Neural progenitor cell (in vitro differentiated cells): ENCODE data around the gene MEF2D. TPM values are rescaled to one million over a fixed set of nuclear protein-coding genes. Genes with fewer than 3 reads are reported as not detected.
A peak's percentile ranks its signal among the peaks of the same experiment; 100 is the strongest.

ENCODE experiments used
- DNase-seq: peaks from one replicate; pipeline ENCODE4 v3.0.0-alpha.2; 2016; ENCODE audit warnings: low spot score
- H2AFZ ChIP-seq: fragments of 200-600 bp; sonication (generic); replicated peaks from 2 replicates; pipeline ENCODE4 v1.6.1; 2016; ENCODE audit warnings: antibody characterized with exemption
- H3F3A ChIP-seq: fragments of 200-600 bp; sonication (generic); 2 replicates; pipeline ENCODE4 v1.6.1; 2016; ENCODE audit warnings: antibody characterized with exemption, low read depth
- H3K27ac ChIP-seq: fragments of 200-600 bp; sonication (generic); 2 replicates; pipeline ENCODE4 v1.5.1; 2016; ENCODE audit warnings: mild to moderate bottlenecking
- H3K27me3 ChIP-seq: fragments of 200-600 bp; sonication (generic); 2 replicates; pipeline ENCODE4 v1.6.1; 2016; ENCODE audit warnings: mild to moderate bottlenecking, moderate library complexity
- H3K36me3 ChIP-seq: fragments of 200-600 bp; sonication (generic); 2 replicates; pipeline ENCODE4 v1.5.1; 2016
- H3K4me1 ChIP-seq: fragments of 200-600 bp; sonication (generic); 2 replicates; pipeline ENCODE4 v1.6.1; 2016; ENCODE audit warnings: mixed run types
- H3K4me2 ChIP-seq: fragments of 200-600 bp; sonication (generic); 2 replicates; pipeline ENCODE4 v1.6.1; 2016
- H3K4me3 ChIP-seq: fragments of 200-600 bp; sonication (generic); 2 replicates; pipeline ENCODE4 v1.5.1; 2016
- H3K79me2 ChIP-seq: fragments of 200-600 bp; sonication (generic); 2 replicates; pipeline ENCODE4 v1.6.1; 2016; ENCODE audit warnings: low read depth
- H3K9ac ChIP-seq: fragments of 200-600 bp; sonication (generic); 2 replicates; pipeline ENCODE4 v1.6.1; 2016
- H3K9me3 ChIP-seq: fragments of 200-600 bp; sonication (generic); 2 replicates; pipeline ENCODE4 v1.5.1; 2016; ENCODE audit warnings: low read depth
- H4K20me1 ChIP-seq: fragments of 200-600 bp; sonication (generic); 2 replicates; pipeline ENCODE4 v1.6.1; 2016; ENCODE audit warnings: low read depth
- H3K27ac Mint-ChIP-seq: 3 replicates; pipeline ENCODE4 v1.8.0; 2021; ENCODE audit warnings: mixed read lengths
- H3K27me3 Mint-ChIP-seq: 2 replicates; pipeline ENCODE4 v1.8.0; 2022; ENCODE audit warnings: low read depth, mild to moderate bottlenecking, inconsistent platforms, moderate library complexity, mixed read lengths; ENCODE audit not compliant: insufficient read depth
- H3K36me3 Mint-ChIP-seq: 3 replicates; pipeline ENCODE4 v1.8.0; 2021; ENCODE audit warnings: mixed read lengths
- H3K4me1 Mint-ChIP-seq: 3 replicates; pipeline ENCODE4 v1.8.0; 2021; ENCODE audit warnings: mixed read lengths
- H3K4me3 Mint-ChIP-seq: 3 replicates; pipeline ENCODE4 v1.8.0; 2021; ENCODE audit warnings: mild to moderate bottlenecking, moderate library complexity, mixed read lengths
- H3K9me3 Mint-ChIP-seq: 3 replicates; pipeline ENCODE4 v1.8.0; 2020; ENCODE audit warnings: mixed read lengths
- EZH2 ChIP-seq: fragments of 200-600 bp; sonication (generic); IDR thresholded peaks from 2 replicates; pipeline ENCODE4 v1.6.1; 2017; ENCODE audit warnings: antibody characterized with exemption, mild to moderate bottlenecking, moderate library complexity
- EZH2phosphoT487 ChIP-seq: fragments of 200-600 bp; sonication (generic); IDR thresholded peaks from 2 replicates; pipeline ENCODE4 v1.6.1; 2017; ENCODE audit warnings: antibody characterized with exemption
- microRNA counts: library from miRNA; unstranded; fragments of <30 nt; microRNA quantifications from one replicate; lab custom pipeline; 2016
- microRNA-seq: library from miRNA; unstranded; fragments of <30 nt; microRNA quantifications from one replicate; pipeline ENCODE4, GENCODE V29; 2016
- small RNA-seq: library from RNA; depleted of rRNA; stranded (forward); fragments of <200 nt; gene quantifications from one replicate; pipeline ENCODE3, GENCODE V24; 2015
- total RNA-seq: library from RNA; depleted of rRNA; stranded (reverse); fragments of >200 nt; gene quantifications from 2 replicates; pipeline ENCODE4 v1.2.3, GENCODE V29; 2015; ENCODE audit warnings: low replicate concordance

The MEF2D gene
- total RNA-seq, 1 donor from 2014 or later: 1.8 TPM

GRCh38 chr1:156414461-156415064 lies 86.0 kb downstream of the MEF2D start:
- Histone ChIP-seq H3K4me1 (peaks cover 2% of the 10 kb centered on the region), H3K36me3 (no peaks in the 10 kb centered on the region), H4K20me1 (peaks cover 46% of the 10 kb centered on the region), H3F3A (peaks cover 5% of the 10 kb centered on the region), H3K9me3 (no peaks in the 10 kb centered on the region), H3K27me3 (peaks cover 95% of the 10 kb centered on the region), H3K79me2 (no peaks in the 10 kb centered on the region), H3K27ac (no peak overlapping the region), H3K9ac (no peak overlapping the region), H3K4me3 (no peak overlapping the region), H2AFZ (no peak overlapping the region), H3K4me2 (no peak overlapping the region)
- peaks cover 5% of the 10 kb centered on the region for H3K4me1 Mint-ChIP-seq
- TF ChIP-seq EZH2phosphoT487: no peak
- TF ChIP-seq EZH2: peak; percentile 60
- H3K4me3 Mint-ChIP-seq: no peak overlapping the region
- H3K36me3 Mint-ChIP-seq: no peaks in the 10 kb centered on the region
- H3K9me3 Mint-ChIP-seq: no peaks in the 10 kb centered on the region
- peak; percentile 83 for DNase-seq
- H3K27ac Mint-ChIP-seq: no peak overlapping the region
- peaks cover 60% of the 10 kb centered on the region for H3K27me3 Mint-ChIP-seq

MicroRNA genes within 50 kb of the gene (microRNA counts, 767-probe panel; counts per million panel counts)
- microRNA hsa-miR-9-5p (lab: Ali Mortazavi, UCI): 460 counts per million, percentile 90 among the panel's probes with 10 or more counts

Small RNA genes within 50 kb of the gene (microRNA-seq; reads per million reads assigned to microRNA genes)
- not detected for gene MIR9-1

Small RNA genes within 50 kb of the gene (small RNA-seq; reads per million reads assigned to genes)
- gene MIR9-1 (not detected), gene RF00019 (not detected)

Other genes with a start within 250 kb of the MEF2D start
- gene SMG5, start 217.9 kb downstream of the MEF2D start, total RNA-seq: 45.9 and 84.5 TPM in 2 replicates
- 1.7 and 3.2 TPM in 2 replicates for gene TMEM79, start 216.4 kb downstream of the MEF2D start, total RNA-seq
- gene GLMP, start 205.1 kb downstream of the MEF2D start, total RNA-seq: 38.7 and 52.3 TPM in 2 replicates
- gene VHLL, start 201.5 kb downstream of the MEF2D start, total RNA-seq: 0.34 TPM in 1 of 2 replicates, not detected in the other
- gene CCT3, start 162.5 kb downstream of the MEF2D start, total RNA-seq: 434 and 523 TPM in 2 replicates
- 0.87 TPM in 1 of 2 replicates, not detected in the other for gene TSACC, start 162.2 kb downstream of the MEF2D start, total RNA-seq
- not detected in 2 replicates for gene RHBG, start 131.6 kb downstream of the MEF2D start, total RNA-seq
- gene IQGAP3, start 71.8 kb upstream of the MEF2D start, total RNA-seq: 31.5 and 59.2 TPM in 2 replicates
- not detected in 2 replicates for gene TTC24, start 78.9 kb upstream of the MEF2D start, total RNA-seq
- gene NAXE, start 91.0 kb upstream of the MEF2D start, total RNA-seq: 32.8 and 51.3 TPM in 2 replicates
- 17.2 and 18.6 TPM in 2 replicates for gene GPATCH4, start 100.7 kb upstream of the MEF2D start, total RNA-seq
- 0.65 TPM in 1 of 2 replicates, not detected in the other for gene HAPLN2, start 118.6 kb upstream of the MEF2D start, total RNA-seq
- 0.46 TPM in 1 of 2 replicates, not detected in the other for gene BCAN, start 141.3 kb upstream of the MEF2D start, total RNA-seq
- 83.8 and 219 TPM in 2 replicates for gene NES, start 176.6 kb upstream of the MEF2D start, total RNA-seq
- 110 and 156 TPM in 2 replicates for gene CRABP2, start 204.8 kb upstream of the MEF2D start, total RNA-seq
- gene METTL25B, start 227.7 kb upstream of the MEF2D start, total RNA-seq: 21.4 and 26.5 TPM in 2 replicates
- 17.4 and 23.7 TPM in 2 replicates for gene ISG20L2, start 228.0 kb upstream of the MEF2D start, total RNA-seq
- gene MRPL24, start 240.3 kb upstream of the MEF2D start, total RNA-seq: 21.4 and 24.7 TPM in 2 replicates